Measurements from ENCODE around the gene RAD51. TPM values are rescaled to one million over a fixed set of nuclear protein-coding genes. Genes with fewer than 3 reads are reported as not detected.

RAD51 gene
- total RNA-seq, 4 donors from 2014 or later: 1.1 to 31.6 (median 1.8) TPM

GRCh38 chr15:40759961-40760360, 65.0 kb downstream of the RAD51 start:
- peaks cover 5 to 31% (median 24%) of the 10 kb centered on the region in 4 donors for H3K4me1 ChIP-seq
- no peaks in the 10 kb centered on the region for H3K27me3 ChIP-seq
- in situ Hi-C loops (cut with MboI; ENCODE audit: low pct_ligation_motif_present in 1 of 4, low pct_unique_long_range_greater_than_20kb in 1 of 4, low sequenced_read_pairs in 3 of 4): loop anchor here in 1 of 4 donors (25.0 kb wide), 1 partner anchor 173 kb away; the partner anchor contains the start of gene KNL1
- DNase-seq: no peak
- WGBS, 2 donors (ENCODE audit: low coverage in 1 of 2): 94 to 100% methylated on average over 1 to 5 of the region's 5 CpGs
- intact Hi-C loops (cut with DNase I; ENCODE audit: low total_unique reads): no loop called here
- H3K4me3 ChIP-seq: no peak overlapping the region
- H3K36me3 ChIP-seq: no peaks in the 10 kb centered on the region
- no peaks in the 10 kb centered on the region for H3K9me3 ChIP-seq
- no peak overlapping the region for H3K27ac ChIP-seq
- TF ChIP-seq POLR2AphosphoS5 (IDR thresholded peaks at IDR 0.05): no peak
- TF ChIP-seq CTCF (IDR thresholded peaks at IDR 0.05): no peak
- TF ChIP-seq POLR2A (IDR thresholded peaks at IDR 0.05): no peak
- no peak for TF ChIP-seq EP300 (IDR thresholded peaks at IDR 0.05; ENCODE audit: low read depth)

GRCh38 chr15:40762919-40763800, 68.2 kb downstream of the RAD51 start:
- Histone ChIP-seq H3K4me3 (peak overlapping the region; percentile 39 to 62 (median 46)), H3K36me3 (no peaks in the 10 kb centered on the region), H3K4me1 (peaks cover 7 to 46% (median 35%) of the 10 kb centered on the region in 4 donors), H3K9me3 (no peaks in the 10 kb centered on the region), H3K27me3 (no peaks in the 10 kb centered on the region), H3K27ac (peak overlapping the region; percentile 85 to 89 (median 86))
- intact Hi-C loops (cut with DNase I; ENCODE audit: low total_unique reads) (no loop called here), in situ Hi-C loops (cut with MboI; ENCODE audit: low pct_ligation_motif_present in 1 of 4, low pct_unique_long_range_greater_than_20kb in 1 of 4, low sequenced_read_pairs in 3 of 4) (loop anchor here in 1 of 4 donors (25.0 kb wide), 1 partner anchor 176 kb away; the partner anchor contains the start of gene KNL1)
- no peak for TF ChIP-seq EP300 (IDR thresholded peaks at IDR 0.05; ENCODE audit: low read depth)
- 28 to 30% methylated on average over 6 to 53 of the region's 55 CpGs for WGBS, 2 donors (ENCODE audit: low coverage in 1 of 2)
- peak; percentile 85 for DNase-seq

- Histone ChIP-seq H3K4me1 (peaks cover 11 to 55% (median 43%) of the 10 kb centered on the region in 4 donors), H3K27me3 (no peaks in the 10 kb centered on the region), H3K36me3 (no peaks in the 10 kb centered on the region), H3K4me3 (peak within 1 kb of the TSS; percentile 39 to 62 (median 46)), H3K9me3 (no peaks in the 10 kb centered on the region), H3K27ac (peak within 1 kb of the TSS; percentile 85 to 89 (median 86))
- 0% methylated on average over 48 of the region's 75 CpGs; no CpG with 5 or more reads in 1 of the 2 donors for WGBS, 2 donors (ENCODE audit: low coverage in 1 of 2)
- peak; percentile 90 for DNase-seq
- intact Hi-C loops (cut with DNase I; ENCODE audit: low total_unique reads) (no loop called here), in situ Hi-C loops (cut with MboI; ENCODE audit: low pct_ligation_motif_present in 1 of 4, low pct_unique_long_range_greater_than_20kb in 1 of 4, low sequenced_read_pairs in 3 of 4) (loop anchor here in 1 of 4 donors (25.0 kb wide), 1 partner anchor 177 kb away; the partner anchor contains the start of gene KNL1)
- TF ChIP-seq EP300 (IDR thresholded peaks at IDR 0.05; ENCODE audit: low read depth) (no peak), CTCF (IDR thresholded peaks at IDR 0.05) (peak; percentile 26 to 63 (median 37)), POLR2AphosphoS5 (IDR thresholded peaks at IDR 0.05) (peak; percentile 82 to 87 (median 82)), POLR2A (IDR thresholded peaks at IDR 0.05) (peak; percentile 71)
These were observed 69.0 kb downstream of the RAD51 start, which contains the start of gene GCHFR for GRCh38 chr15:40763801-40764628. TSS of gene GCHFR (plus strand) at chr15:40764068. CDS start at chr15:40764181, 113 bp downstream.

GRCh38 chr15:40764629-40765103, 69.7 kb downstream of the RAD51 start:
- H3K27me3 ChIP-seq: no peaks in the 10 kb centered on the region
- H3K36me3 ChIP-seq: no peaks in the 10 kb centered on the region
- in situ Hi-C loops (cut with MboI; ENCODE audit: low pct_ligation_motif_present in 1 of 4, low pct_unique_long_range_greater_than_20kb in 1 of 4, low sequenced_read_pairs in 3 of 4) (loop anchor here in 1 of 4 donors (25.0 kb wide), 1 partner anchor 177 kb away; the partner anchor contains the start of gene KNL1), intact Hi-C loops (cut with DNase I; ENCODE audit: low total_unique reads) (no loop called here)
- H3K4me1 ChIP-seq: peaks cover 15 to 61% (median 49%) of the 10 kb centered on the region in 4 donors
- H3K9me3 ChIP-seq: no peaks in the 10 kb centered on the region
- 22 to 65% methylated on average over 2 to 8 of the region's 8 CpGs for WGBS, 2 donors (ENCODE audit: low coverage in 1 of 2)
- TF ChIP-seq CTCF (IDR thresholded peaks at IDR 0.05) (no peak), EP300 (IDR thresholded peaks at IDR 0.05; ENCODE audit: low read depth) (no peak), POLR2A (IDR thresholded peaks at IDR 0.05) (no peak), POLR2AphosphoS5 (IDR thresholded peaks at IDR 0.05) (no peak)
- peak overlapping the region; percentile 39 to 62 (median 46) for H3K4me3 ChIP-seq
- DNase-seq: no peak
- H3K27ac ChIP-seq: peak overlapping the region; percentile 85 to 89 (median 86)
